NCI-H748 (cell line): ENCODE results near the gene ACTR2.
A peak's percentile ranks its signal among the peaks of the same experiment; 100 is the strongest.

ENCODE experiments used
- DNase-seq: peaks from one replicate; lab custom pipeline; 2025; ENCODE audit not compliant: unreplicated experiment; lab: John Stamatoyannopoulos, UW

Gene ACTR2

DNA sequence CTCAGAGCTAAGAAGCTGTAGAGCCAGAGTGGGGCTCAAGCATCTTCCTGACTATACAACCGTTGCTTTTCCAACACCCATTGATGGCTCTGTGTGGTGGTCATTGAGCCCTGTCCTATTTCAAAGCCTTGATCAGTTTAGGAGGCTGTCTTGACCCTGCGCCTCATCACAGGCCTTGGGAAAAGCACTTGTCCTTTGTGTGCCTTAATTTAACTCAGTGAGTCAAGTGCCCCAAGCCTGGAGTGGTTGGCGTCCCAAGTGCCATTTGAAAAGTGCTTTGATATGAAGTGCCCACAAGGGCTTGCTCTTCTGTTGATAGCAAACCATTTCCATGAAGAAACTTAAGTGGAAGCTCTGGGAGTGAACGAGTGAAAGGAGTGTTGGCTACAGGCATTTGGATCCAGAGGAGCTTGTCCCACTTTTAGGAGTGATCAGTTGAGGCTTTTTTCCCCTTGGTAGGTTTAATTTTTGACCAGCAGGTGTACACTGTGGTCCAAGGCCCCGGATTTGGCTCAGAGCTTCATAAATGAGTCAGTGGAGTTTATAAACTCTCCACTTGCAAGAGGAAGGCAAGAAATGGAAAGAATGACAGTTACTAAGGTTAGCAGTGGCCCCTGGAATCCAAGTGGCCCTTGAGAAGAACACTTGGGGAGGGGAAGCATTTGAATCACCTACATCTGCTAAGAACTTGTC lies 50.3 kb downstream of the ACTR2 start:
- DNase-seq, result no peak

- no peak for DNase-seq
These were observed 50.9 kb downstream of the ACTR2 start for GRCh38 chr2:65278531-65278981.

DNA sequence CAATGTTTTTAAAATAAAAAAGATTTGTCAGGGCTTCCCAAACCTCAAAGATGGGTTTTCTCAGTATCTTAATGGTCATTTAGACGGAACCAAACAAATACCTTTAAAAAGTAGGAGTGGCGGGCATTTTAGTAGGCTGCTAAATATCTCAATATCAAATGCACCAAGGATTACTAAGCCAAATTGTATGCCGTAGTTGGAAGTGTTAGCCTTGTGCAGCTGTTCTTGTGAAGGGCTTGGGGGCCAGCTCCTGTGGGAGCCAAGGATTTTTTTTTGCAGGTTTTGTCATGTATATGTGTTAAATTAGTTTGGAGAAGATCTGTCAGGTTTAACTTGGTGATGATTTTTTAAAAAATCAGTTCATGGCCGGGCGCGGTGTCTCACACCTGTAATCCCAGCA lies 52.1 kb downstream of the ACTR2 start:
- no peak for DNase-seq

- no peak for DNase-seq
These were observed 54.2 kb downstream of the ACTR2 start for GRCh38 chr2:65281627-65282351.

GRCh38 chr2:65282477-65283053 lies 54.9 kb downstream of the ACTR2 start:
- no peak for DNase-seq

- DNase-seq, result no peak
These were observed 59.7 kb downstream of the ACTR2 start for GRCh38 chr2:65287364-65287763.

DNA sequence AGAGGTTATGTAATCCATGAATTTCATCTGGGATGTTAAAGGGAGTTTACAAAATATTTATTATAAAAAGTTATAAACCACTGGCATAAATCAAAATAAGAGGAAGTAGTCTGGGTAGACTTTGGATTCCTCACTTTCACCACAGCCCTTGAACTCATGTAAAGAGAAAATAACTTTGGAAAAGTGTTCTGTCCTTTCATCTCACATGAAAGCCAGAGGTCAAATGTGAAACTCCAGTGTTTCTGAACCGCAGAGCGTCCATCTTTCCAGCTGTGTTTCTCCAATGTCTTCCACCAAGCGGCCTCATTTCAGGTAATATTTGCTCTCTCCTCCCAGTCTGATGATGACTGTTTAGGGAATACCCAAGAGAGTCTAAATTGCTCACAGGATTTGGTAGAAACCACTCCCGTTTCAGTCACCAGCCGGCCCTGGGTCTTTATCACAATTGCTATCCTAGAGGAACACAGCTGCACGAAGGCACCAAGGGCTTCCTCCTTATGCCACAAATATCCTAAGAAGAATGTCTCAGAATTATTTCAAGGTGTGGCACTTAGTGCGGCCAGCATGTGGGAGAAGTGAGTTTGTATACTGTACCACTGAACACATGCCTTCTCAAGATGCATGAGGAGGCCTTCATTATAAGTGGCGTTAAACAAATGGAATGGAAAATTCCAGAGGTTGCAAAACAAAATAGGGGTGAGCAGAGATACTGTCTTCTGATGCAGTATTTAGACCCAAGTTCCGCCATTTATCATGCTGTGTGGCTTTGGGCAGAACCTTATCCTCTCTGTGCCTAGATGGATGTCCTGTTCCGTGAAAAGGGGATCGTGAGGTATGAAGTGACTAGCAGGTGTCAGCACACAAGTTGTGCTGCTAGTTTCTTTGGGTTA lies 63.8 kb downstream of the ACTR2 start:
- DNase-seq, result no peak

GRCh38 chr2:65292106-65292400 lies 64.4 kb downstream of the ACTR2 start:
- DNase-seq, result peak; percentile 6

DNA sequence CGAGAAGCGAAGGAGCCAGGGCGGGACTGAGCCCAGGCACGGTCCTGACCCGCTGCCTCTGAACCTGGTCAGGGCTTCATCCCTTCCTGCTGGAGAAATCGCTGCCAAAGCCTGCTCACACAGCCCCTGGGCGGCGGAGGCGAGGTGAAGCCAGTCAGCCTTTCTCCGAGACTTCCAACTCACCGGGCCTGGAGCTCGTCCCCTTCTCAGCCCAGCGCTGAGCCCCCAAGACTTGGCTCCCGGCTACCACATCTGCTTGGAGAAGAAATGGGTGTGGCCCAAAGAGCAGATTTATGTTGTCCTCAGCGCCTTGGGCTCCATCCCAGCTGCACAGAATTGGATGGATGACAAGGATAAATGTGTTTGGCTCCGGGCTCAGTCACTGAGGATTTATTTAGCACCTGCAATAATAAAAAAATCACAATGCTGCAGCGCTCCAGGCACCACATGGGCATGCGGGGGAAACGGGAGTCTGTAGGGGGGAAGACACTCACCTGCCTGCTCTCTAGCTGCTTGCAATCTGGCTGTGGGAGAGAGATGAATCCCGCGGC lies 64.9 kb downstream of the ACTR2 start:
- DNase-seq, result peak; percentile 23

DNA sequence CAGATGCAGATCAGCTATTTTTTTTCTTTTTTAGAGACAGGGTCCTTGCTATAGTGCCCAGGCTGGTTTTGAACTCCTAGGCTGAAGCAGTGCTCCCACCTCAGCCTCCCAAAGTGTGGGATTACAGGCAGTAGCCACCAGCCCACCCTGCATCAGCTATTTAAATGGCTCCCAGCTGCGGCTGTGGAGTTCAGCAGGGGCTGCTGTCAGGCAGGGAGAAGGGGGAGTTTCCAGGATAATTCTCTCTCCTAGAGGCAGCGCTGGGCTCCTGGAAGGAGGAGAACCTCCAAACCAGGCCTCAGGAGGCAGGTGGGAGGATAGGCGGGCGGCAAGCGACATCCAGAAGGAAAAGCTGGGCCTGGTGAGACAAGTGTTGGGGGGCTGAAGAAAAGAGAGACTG lies 65.7 kb downstream of the ACTR2 start:
- no peak for DNase-seq

DNA sequence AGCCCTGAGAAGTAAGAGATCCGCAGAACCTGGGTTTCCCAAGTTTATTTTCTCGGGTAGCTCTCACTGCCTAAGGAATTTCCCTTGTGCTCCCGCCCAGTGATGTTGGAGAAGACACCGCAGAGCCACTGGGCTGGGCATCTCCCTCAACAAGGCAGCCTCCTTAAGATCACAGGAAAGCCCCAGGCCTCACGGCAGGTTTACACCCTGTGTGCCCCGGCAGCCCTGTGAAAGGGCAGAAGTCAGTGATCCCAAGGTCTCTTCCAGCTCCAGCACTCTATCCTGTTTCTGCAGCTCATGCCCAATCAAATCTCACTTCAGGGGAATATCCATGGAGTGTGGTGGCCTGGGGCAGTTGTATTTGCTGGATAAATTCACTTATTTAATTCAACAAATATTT lies 66.5 kb downstream of the ACTR2 start:
- no peak for DNase-seq

DNA sequence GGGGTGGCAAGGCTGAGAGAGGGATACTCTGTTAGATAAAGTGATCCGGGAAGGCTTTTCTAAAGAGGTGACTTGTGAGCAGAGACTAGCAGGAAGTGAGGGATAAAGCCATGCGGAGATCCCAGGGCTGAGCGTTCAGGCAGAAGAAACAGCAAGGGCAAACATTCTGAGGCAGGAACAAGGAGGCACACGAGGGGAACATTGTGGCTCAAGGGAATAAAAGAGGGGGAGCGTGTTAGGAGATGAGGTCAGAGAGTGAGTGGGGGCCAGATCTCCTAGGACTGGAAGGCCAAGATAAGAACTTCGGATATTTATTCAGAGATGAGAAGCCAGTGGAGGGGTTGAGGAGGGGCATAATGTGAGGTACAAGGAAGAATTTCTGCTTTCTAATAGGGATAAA lies 67.1 kb downstream of the ACTR2 start:
- no peak for DNase-seq

DNA sequence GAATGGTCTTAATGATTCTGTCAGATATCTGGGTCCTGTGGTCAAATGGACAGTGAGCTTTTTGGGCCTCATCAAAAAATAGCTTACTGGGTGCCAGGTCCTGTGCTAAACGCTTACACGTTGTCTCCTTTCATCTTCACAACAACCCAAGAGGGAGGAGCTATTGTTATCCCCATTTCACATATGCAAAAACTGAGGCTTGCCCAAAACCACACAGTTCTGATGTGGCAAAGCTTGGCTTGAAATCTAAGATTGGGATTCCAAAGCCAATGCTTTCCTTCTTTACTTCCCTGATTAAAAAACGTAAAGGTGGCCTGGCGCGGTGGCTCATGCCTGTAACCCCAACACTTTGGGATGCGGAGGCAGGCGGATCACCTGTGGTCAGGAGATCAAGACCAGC lies 69.3 kb downstream of the ACTR2 start:
- no peak for DNase-seq

DNA sequence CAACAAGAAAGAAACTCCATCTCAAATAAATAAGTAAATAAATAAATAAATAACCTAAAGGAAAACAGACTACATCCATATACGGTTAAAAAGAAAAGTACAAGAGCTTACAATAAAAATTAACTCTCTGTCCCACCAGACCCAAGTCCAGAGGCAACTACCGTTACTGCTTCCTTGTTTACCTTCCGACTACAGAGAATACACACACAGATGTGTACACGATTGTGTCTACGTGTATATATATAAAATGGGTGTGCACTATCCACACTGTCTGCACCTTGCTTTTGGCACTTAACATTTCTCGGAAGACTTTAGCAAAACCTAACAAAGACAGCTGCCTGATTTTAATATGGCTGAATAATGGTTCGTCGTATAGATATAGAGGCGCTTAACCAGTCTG lies 69.9 kb downstream of the ACTR2 start:
- no peak for DNase-seq

- DNase-seq, result no peak
These were observed 70.5 kb downstream of the ACTR2 start for GRCh38 chr2:65298089-65298488.

DNA sequence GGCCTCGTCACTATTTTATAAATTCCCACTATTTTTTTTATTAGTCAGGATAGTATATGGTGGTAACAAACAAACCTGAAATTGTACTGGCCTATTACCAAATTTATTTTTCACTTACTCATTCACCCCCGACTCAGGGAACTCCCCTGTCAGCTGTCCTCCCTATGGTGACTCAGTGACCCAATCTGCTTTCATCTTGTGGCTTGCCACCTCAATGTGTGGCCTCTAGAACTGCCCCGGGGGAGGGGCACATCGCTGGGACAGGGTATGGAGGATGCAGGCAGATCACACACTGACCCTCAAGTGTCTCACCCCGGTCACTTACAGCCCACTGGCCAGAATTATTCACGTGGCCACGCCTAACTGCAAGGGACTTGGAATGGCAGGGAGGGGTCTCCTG lies 71.6 kb downstream of the ACTR2 start:
- no peak for DNase-seq

GRCh38 chr2:65300134-65300760 lies 72.6 kb downstream of the ACTR2 start:
- DNase-seq, result no peak

- peak; percentile 30 for DNase-seq
These were observed 73.4 kb downstream of the ACTR2 start for GRCh38 chr2:65300761-65301711.

- DNase-seq, result no peak
These were observed 78.3 kb downstream of the ACTR2 start for GRCh38 chr2:65305934-65306333.

GRCh38 chr2:65309699-65310098 lies 82.1 kb downstream of the ACTR2 start:
- DNase-seq, result no peak
